Pancreas (tissue), 10 donors: ENCODE results near the gene KLF5. TPM values are rescaled to one million over a fixed set of nuclear protein-coding genes. Genes with fewer than 3 reads are reported as not detected.
"Not testable (repeated sequence)": the region's sequence is repeated elsewhere in the genome, so short reads cannot be mapped to it uniquely, and the experiment has no call there.

ENCODE experiments used
- ATAC-seq, 4 donors: fragments of 200-7000 bp; cut with Tn5 transposase; one replicate each; pipeline versions ENCODE4 v1.8.0 to v1.9.1; 2020; ENCODE audit warnings: mild to moderate bottlenecking in 4 of 4, moderate library complexity in 4 of 4
- DNase-seq, 6 donors: peaks; one replicate each; pipeline ENCODE4 v3.0.0-alpha.2; 2020
- FAIRE-seq: peaks from 2 replicates; lab custom pipeline; 2012; peaks lifted over from hg19 to GRCh38; lab: Jason Lieb, UNC
- H3K27ac ChIP-seq, 4 donors: fragments of 200-600 bp; sonication (generic); 1 replicate in 3 of 4; 2 replicates in 1 of 4; pipeline versions ENCODE4 v1.5.0 to v1.8.0; 2020
- H3K27me3 ChIP-seq, 4 donors: fragments of 200-600 bp; one replicate each; pipeline ENCODE4 v1.8.0; 2021
- H3K36me3 ChIP-seq, 3 donors: fragments of 200-600 bp; sonication (generic) in 1 of 3; one replicate each; pipeline versions ENCODE4 v1.5.0 to v1.8.0; 2020 to 2021
- H3K4me1 ChIP-seq, 3 donors: fragments of 200-600 bp; one replicate each; pipeline ENCODE4 v1.8.0; 2021
- H3K4me3 ChIP-seq, 4 donors: fragments of 200-600 bp; sonication (generic) in 2 of 4; one replicate each; pipeline versions ENCODE4 v1.5.0 to v1.8.0; 2020 to 2021
- H3K9me3 ChIP-seq, 4 donors: fragments of 200-600 bp; one replicate each; pipeline ENCODE4 v1.8.0; 2021
- WGBS, 2 donors: extraction: QIAGEN DNeasy Blood & Tissue Kit; methylation state at CpG; one replicate each; pipeline ENCODE4 v1.1.7; 2013; 5-methylcytosine and 5-hydroxymethylcytosine counted together
- intact Hi-C, 3 donors: fragments of 100-400 bp; cut with DNase I; formaldehyde crosslinking; loops; one replicate each; pipeline versions ENCODE4 v1.11.1 to v1.14.2; 2022
- polyA plus RNA-seq, 2 donors: library from polyadenylated mRNA; stranded (reverse); fragments of 200-250 nt; gene quantifications; one replicate each; pipeline ENCODE4 v1.2.3, GENCODE V29; 2013
- total RNA-seq, 6 donors: library from RNA; stranded (reverse); fragmentation: NEBNext Ultra II Directional in 4 of 6; extraction: Animal tissue kit (Norgen Biotek cat#: 25700) in 4 of 6; gene quantifications; one replicate each; pipeline versions ENCODE4 v1.2.1 to v1.2.4, GENCODE V29; 2021 to 2023
- TF ChIP-seq, protein P1 (sequence below), 4 donors: fragments of 200-600 bp; sonication (generic) in 3 of 4; IDR thresholded peaks; one replicate each; pipeline versions ENCODE4 v1.5.0 to v1.8.0; 2021; ENCODE audit warnings: antibody characterized with exemption in 4 of 4
- donor health status: healthy with polysubstance abuse.
- donor health status: DM: no; HTN: no; CAD: no; lungs with moderate emphysema.
- donor health status: DM: no; HTN: no; CAD: no.
- donor health status: control.
- donor health status: control.
- donor health status: Bipolar disorder and iron deficiency.
- donor health status: DM: yes; HTN: yes; CAD: no.
- donor health status: DM: no; HTN: no; CAD: no.
- donor health status: DM: no; HTN: no; CAD: no.
- donor health status: DM: yes; HTN: yes; CAD: no.

Gene KLF5
- total and polyA plus RNA-seq, 8 donors: 3.9 to 18.2 (median 8.1) TPM

DNA sequence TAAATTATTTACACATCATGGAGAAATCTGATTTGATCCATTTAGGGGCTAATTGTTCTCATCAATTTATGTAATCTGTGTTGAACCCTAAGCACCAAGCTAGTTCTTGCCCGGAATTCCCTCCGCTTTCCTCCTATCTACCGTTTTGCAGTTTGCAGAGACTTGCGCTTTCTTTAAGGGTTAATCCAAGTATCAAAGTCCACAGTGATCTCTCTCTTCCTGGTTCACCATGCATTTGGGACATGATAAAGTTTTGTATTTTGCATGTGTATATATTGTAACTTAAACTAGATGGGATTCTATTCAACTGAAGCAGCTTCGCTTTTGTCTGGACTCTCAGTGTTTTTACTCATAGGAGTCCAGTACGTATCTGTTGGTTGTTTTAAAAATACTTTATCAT is 13.8 kb upstream of the KLF5 start:
- H3K36me3 ChIP-seq: no peaks in the 10 kb centered on the region
- 89 to 91% methylated on average over 6 of the region's 6 CpGs for WGBS, 2 donors
- H3K4me3 ChIP-seq: no peak overlapping the region
- DNase-seq (no peak), FAIRE-seq (no peak), ATAC-seq (no peak)
- H3K27me3 ChIP-seq: no peaks in the 10 kb centered on the region
- peaks cover 6 to 12% (median 12%) of the 10 kb centered on the region in 3 donors for H3K4me1 ChIP-seq
- H3K27ac ChIP-seq: no peak overlapping the region
- H3K9me3 ChIP-seq: no peaks in the 10 kb centered on the region
- intact Hi-C loops: no loop called here
- TF ChIP-seq, protein P1, sequence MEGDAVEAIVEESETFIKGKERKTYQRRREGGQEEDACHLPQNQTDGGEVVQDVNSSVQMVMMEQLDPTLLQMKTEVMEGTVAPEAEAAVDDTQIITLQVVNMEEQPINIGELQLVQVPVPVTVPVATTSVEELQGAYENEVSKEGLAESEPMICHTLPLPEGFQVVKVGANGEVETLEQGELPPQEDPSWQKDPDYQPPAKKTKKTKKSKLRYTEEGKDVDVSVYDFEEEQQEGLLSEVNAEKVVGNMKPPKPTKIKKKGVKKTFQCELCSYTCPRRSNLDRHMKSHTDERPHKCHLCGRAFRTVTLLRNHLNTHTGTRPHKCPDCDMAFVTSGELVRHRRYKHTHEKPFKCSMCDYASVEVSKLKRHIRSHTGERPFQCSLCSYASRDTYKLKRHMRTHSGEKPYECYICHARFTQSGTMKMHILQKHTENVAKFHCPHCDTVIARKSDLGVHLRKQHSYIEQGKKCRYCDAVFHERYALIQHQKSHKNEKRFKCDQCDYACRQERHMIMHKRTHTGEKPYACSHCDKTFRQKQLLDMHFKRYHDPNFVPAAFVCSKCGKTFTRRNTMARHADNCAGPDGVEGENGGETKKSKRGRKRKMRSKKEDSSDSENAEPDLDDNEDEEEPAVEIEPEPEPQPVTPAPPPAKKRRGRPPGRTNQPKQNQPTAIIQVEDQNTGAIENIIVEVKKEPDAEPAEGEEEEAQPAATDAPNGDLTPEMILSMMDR (IDR thresholded peaks at IDR 0.05): no peak

DNA sequence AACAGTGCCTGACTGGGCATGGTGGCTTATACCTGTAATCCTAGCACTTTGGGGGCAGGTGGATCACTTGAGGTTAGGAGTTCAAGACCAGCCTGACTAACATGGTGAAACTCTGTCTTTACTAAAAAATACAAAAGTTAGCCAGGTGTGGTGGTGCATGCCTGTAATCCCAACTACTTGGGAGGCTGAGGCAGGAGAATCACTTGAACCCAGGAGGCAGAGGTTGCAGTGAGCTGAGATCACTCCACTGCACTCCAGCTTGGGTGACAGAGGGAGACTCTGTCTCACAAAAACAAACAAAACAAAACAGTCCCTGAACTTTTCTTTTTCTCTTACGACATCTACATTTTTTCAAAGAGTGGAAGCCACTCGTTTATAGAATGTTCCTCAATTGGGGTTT is 10.2 kb upstream of the KLF5 start:
- DNase-seq, H3K9me3 ChIP-seq, FAIRE-seq, H3K4me1 ChIP-seq, ATAC-seq, H3K36me3 ChIP-seq, intact Hi-C loops, H3K27me3 ChIP-seq, H3K4me3 ChIP-seq, H3K27ac ChIP-seq: not testable (repeated sequence)
- 73 to 76% methylated on average over 2 of the region's 2 CpGs for WGBS, 2 donors

DNA sequence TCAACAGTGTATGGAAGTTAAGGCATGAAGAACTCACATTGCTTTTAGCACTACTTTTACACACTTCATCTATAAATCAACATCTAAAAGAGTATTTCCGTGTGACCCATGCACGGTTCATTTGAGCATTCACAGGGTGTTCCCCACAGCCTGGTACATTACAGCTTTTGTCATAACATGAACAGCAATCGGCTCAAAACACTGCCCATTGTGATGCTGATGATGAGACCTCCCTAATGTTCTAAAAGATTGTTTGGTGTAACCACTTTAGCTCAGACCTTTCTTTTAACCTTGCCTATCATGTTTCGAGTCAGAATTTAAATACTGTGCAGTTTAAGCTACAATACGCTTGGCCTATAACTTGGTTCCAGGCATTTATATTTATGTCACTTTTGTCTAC is 4.1 kb upstream of the KLF5 start:
- Histone ChIP-seq H3K4me1 (peaks cover 0 to 4% (median 0%) of the 10 kb centered on the region in 3 donors), H3K9me3 (no peaks in the 10 kb centered on the region), H3K27ac (no peak overlapping the region), H3K27me3 (peaks cover 0 to 3% (median 0%) of the 10 kb centered on the region in 4 donors), H3K36me3 (no peaks in the 10 kb centered on the region), H3K4me3 (no peak overlapping the region)
- WGBS, 2 donors: 62 to 66% methylated on average over 5 of the region's 5 CpGs
- ATAC-seq: no peak
- no peak for FAIRE-seq
- DNase-seq: no peak
- intact Hi-C loops: no loop called here
- TF ChIP-seq, protein P1 (IDR thresholded peaks at IDR 0.05): no peak

DNA sequence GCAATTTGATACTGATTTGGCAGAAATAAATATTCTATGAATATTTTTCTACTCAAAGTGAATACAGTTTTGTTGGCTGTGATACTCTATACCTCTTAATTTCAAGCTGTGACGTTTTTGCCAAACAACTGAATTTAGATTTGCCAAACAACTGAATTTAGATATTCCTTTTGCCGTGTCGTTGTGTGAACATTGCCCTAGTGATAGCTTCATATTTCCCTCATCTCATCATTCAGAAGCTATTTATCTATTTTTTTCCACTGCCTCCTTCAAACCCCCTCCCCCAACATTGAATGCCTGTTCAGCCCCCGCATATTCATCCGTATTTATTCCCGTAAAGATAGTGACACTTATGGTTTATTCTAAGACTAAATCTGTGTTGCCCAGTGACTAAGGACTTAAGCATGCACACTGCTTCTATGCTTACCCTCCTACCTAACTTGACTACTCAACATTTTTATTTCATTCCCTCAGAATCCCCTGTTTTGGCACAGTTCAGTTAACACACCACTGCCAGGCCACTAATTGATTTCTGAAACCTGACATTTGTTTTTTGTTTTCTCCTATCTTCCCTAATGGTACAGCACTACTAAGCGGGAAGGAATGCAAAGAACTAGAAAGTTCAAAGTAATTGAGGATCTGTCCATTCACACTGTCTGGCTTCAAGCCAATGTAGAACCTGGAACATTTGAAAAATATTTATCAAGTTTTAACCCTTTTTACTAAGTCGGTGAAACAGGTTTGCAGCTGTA is 2.8 kb upstream of the KLF5 start:
- H3K4me1 ChIP-seq: peaks cover 0 to 4% (median under 1%) of the 10 kb centered on the region in 3 donors
- H3K9me3 ChIP-seq: no peaks in the 10 kb centered on the region
- H3K4me3 ChIP-seq: no peak overlapping the region
- peaks cover 0 to 3% (median 0%) of the 10 kb centered on the region in 4 donors for H3K27me3 ChIP-seq
- TF ChIP-seq, protein P1 (IDR thresholded peaks at IDR 0.05): no peak
- FAIRE-seq (no peak), DNase-seq (no peak), ATAC-seq (no peak)
- H3K36me3 ChIP-seq: no peaks in the 10 kb centered on the region
- H3K27ac ChIP-seq: no peak overlapping the region
- intact Hi-C loops: no loop called here
- 55% methylated on average over 8 of the region's 8 CpGs for whole genome bisulfite sequencing, 2 donors

DNA sequence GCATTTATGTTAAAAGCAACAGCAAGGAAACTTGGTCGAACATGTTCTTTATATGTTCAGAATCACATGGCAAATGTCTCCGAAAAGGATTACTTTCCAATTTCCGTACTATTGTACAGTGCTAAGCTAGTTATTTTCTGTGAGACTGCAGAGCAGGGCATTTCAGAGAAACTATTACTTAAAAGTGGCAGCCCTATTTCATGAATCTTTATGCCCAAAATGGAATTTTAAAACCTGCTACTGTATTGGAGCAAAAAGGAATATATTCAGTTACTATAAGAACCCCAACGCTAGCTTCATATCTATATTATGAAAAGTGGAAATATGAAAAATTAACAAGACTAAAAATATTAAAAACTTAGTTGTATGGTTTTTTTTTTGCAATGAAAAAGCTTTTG is 2.2 kb upstream of the KLF5 start:
- Histone ChIP-seq H3K27ac (no peak overlapping the region), H3K9me3 (no peaks in the 10 kb centered on the region), H3K36me3 (no peaks in the 10 kb centered on the region), H3K27me3 (peaks cover 0 to 3% (median 0%) of the 10 kb centered on the region in 4 donors), H3K4me3 (no peak overlapping the region), H3K4me1 (peaks cover 0 to 6% (median 4%) of the 10 kb centered on the region in 3 donors)
- DNase-seq: no peak
- ATAC-seq: no peak
- intact Hi-C loops: no loop called here
- TF ChIP-seq, protein P1 (IDR thresholded peaks at IDR 0.05): no peak
- no peak for FAIRE-seq
- 86 to 88% methylated on average over 4 of the region's 4 CpGs for WGBS, 2 donors
